OCI-LY1 (cell line): ENCODE data around the gene SAPCD1.

Experiments
- EZH2 ChIP-seq: fragments of 200-600 bp; sonication (generic), shearing (Covaris generic); IDR thresholded peaks from 2 replicates; pipeline ENCODE4 v1.8.0; 2017; ENCODE audit warnings: borderline replicate concordance, mixed run types, mild to moderate bottlenecking, antibody characterized with exemption, low read length, moderate library complexity, mixed read lengths
- TF ChIP-seq, protein P1 (sequence below): fragments of 200-600 bp; sonication (generic), shearing (Covaris generic); IDR thresholded peaks from 2 replicates; pipeline ENCODE4 v1.5.1; 2017; ENCODE audit warnings: mild to moderate bottlenecking, antibody characterized with exemption, low read length, moderate library complexity, mixed read lengths

GRCh38 chr6:31762878-31763618, 592 bp downstream of the SAPCD1 start:
- TF ChIP-seq, protein P1, sequence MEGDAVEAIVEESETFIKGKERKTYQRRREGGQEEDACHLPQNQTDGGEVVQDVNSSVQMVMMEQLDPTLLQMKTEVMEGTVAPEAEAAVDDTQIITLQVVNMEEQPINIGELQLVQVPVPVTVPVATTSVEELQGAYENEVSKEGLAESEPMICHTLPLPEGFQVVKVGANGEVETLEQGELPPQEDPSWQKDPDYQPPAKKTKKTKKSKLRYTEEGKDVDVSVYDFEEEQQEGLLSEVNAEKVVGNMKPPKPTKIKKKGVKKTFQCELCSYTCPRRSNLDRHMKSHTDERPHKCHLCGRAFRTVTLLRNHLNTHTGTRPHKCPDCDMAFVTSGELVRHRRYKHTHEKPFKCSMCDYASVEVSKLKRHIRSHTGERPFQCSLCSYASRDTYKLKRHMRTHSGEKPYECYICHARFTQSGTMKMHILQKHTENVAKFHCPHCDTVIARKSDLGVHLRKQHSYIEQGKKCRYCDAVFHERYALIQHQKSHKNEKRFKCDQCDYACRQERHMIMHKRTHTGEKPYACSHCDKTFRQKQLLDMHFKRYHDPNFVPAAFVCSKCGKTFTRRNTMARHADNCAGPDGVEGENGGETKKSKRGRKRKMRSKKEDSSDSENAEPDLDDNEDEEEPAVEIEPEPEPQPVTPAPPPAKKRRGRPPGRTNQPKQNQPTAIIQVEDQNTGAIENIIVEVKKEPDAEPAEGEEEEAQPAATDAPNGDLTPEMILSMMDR = no peak
- TF ChIP-seq EZH2 = no peak
